Thyroid gland (tissue), 4 donors: ENCODE data around the gene RNF34.

Experiments used
- POLR2A ChIP-seq, 2 donors: fragments of 450-650 bp; IDR thresholded peaks; one replicate each; pipeline ENCODE4 v1.6.1; 2017; ENCODE audit warnings: antibody characterized with exemption in 2 of 2, mild to moderate bottlenecking in 2 of 2, moderate library complexity in 1 of 2
- TF ChIP-seq, protein P1 (sequence below), 6 experiments: fragments of 200-600 bp in 3 of 6; fragments of 450-650 bp in 3 of 6; sonication (generic) in 3 of 6; IDR thresholded peaks; one replicate each; pipeline ENCODE4 v1.5.1; 2016 to 2019; ENCODE audit warnings: antibody characterized with exemption in 6 of 6, mild to moderate bottlenecking in 2 of 6, inconsistent platforms in 1 of 6, moderate library complexity in 1 of 6

DNA sequence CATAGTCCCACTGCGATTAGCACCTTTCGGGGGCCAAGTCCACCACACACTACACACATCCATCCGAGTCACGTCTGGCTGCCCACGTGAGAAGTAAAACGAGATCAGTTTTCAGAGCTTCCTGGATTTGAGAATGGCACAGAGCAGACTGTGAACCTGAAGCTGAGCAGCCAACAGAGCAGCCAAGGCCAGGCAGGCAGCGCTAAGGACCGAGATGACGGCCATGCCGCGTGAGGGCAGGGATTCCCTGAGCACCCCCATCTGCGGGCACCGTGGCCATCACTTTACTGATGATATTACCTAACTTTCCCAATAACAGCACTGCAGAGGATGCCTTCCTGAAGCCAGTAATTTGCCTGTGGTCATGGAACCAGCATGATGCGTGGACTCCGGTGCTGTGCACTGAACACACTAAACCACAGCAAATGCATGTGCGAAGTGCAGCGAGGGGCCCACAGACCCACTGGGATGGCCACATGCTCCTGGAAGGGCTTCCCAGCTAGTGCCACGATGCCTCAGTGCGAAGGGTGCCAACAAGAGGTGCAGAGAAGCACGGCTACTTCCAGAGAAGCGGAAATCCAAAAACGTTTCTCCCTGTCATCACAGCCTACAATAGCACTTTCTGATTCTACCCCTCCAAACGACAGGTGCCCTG is 56.0 kb downstream of the RNF34 start:
- TF ChIP-seq, protein P1, sequence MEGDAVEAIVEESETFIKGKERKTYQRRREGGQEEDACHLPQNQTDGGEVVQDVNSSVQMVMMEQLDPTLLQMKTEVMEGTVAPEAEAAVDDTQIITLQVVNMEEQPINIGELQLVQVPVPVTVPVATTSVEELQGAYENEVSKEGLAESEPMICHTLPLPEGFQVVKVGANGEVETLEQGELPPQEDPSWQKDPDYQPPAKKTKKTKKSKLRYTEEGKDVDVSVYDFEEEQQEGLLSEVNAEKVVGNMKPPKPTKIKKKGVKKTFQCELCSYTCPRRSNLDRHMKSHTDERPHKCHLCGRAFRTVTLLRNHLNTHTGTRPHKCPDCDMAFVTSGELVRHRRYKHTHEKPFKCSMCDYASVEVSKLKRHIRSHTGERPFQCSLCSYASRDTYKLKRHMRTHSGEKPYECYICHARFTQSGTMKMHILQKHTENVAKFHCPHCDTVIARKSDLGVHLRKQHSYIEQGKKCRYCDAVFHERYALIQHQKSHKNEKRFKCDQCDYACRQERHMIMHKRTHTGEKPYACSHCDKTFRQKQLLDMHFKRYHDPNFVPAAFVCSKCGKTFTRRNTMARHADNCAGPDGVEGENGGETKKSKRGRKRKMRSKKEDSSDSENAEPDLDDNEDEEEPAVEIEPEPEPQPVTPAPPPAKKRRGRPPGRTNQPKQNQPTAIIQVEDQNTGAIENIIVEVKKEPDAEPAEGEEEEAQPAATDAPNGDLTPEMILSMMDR (IDR thresholded peaks at IDR 0.05): no peak
- TF ChIP-seq POLR2A (IDR thresholded peaks at IDR 0.05): no peak
